GM19463 (cell line): ENCODE measurements around the gene HUS1.
"Not testable (repeated sequence)": the region's sequence is repeated elsewhere in the genome, so short reads cannot be mapped to it uniquely, and the experiment has no call there.

Experiments
- ATAC-seq: cut with Tn5 transposase; IDR thresholded peaks from one replicate; pipeline ENCODE4 v1.9.1; 2021; ENCODE audit warnings: mild to moderate bottlenecking, moderate library complexity; ENCODE audit not compliant: unreplicated experiment

HUS1 gene

DNA sequence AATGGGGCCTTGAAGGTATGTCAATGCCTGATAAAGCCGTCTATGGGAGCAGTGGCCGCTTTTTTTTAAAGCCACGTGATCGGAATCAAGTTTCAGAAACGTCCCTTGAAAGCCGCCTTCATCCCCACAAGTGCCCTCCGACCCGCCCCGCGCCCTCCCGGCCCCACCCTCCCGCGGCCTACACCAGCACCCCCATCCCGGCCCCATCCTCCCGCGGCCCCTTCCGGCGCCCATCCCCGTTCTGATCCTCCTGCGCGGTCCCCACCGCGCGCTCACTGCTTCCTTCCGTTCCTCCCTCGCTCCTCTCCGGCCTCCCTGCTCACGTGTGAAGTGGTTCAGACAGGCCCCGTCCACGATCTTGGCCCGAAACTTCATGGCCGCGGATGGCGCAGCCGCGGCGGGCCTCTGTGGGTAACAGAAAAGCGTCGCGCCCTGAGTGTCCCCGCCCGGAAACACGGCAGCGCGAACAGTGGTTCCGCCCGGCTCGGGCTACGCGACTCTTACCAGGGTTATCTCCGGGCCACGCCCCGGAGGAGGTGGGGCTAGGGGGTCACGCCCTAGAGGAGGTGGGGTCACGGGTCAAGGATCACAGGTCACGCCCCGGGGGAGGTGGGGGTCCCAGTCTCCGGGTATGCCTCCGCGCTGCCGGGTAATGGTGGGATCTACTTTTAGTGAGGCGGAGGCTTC lies at the start of gene HUS1:
HUS1 (minus strand) TSS at position 471 of the 687 bp plus-strand sequence; CDS start at position 375, 96 bp downstream.
- peak; percentile 99 for ATAC-seq

DNA sequence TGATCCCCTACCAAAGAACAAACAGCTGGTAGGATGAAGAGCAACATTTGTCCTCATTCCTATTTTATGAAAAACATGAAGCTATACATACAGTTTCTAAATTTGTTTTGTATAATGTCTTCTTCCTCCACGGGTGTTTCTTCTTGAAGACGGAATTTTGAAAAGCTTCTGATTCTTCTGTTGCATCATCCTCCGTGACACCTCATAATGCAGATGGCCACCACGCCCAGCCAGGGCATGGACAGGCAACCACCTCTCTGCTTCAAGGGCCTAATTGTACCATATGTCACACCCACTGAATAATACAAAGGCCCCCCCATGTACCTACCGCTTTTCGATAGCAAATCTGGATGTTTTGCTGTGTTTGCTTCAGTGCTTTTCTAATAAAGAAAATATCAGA lies 49.5 kb upstream of the HUS1 start, which contains the start of gene SUN3:
SUN3 (minus strand) TSS at position 170 of the 400 bp plus-strand sequence; CDS start at position 1, 169 bp downstream.
- no peak for ATAC-seq

DNA sequence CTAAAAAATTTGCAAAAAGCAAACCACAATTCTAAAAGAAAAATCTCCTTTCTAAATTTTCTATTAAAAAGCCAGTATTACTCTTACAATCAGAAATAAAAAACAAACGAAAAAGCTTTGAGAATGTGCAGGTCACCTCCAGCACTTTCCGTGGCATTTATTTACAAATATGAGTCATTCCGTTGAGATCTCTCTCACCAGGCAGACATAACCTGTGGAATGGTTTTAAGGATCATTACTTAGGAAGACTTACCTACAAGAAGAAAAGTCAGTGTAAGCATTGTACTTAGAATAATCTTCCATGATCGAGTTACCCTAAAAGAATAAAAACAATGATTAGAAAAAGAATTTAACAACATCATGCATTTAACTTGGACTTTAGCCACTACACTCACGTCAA lies 46.2 kb upstream of the HUS1 start:
- no peak for ATAC-seq

DNA sequence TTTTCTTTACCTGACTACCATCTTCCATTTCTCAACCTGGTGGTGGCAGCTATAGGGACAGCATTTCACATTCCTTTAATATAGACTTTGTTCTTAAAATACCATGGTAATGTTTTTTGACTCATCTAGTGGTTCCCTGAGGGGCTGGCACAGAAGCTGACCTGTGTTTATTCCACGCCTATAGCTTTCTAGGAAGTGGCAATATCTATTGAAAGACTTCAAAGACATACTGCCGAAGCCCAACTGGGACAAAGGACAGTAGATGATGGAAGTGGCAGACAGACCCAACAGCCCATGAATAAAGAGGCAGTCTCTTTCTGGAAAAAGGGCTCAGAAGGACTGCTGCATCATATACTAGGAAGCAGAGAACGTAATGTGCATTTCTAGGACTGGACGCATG lies 38.3 kb upstream of the HUS1 start:
- ATAC-seq: no peak

DNA sequence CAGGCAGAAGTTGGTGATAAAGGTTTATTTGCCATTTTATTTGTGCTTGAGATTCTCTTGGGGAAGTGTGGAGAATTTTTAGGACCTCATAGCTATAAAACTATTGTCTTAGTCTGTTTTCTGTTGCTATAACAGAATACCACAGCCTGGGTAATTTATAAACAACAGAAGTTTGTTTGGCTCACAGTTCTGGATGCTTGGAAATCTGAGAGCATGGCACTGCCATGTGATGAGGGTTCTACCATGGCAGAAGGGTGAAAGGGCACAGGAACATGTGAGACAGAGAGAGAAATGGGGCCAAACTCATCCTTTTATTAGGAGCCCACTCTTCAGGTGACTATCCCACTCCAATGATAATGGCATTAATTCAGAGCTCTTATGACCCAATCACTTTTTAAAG lies 37.2 kb upstream of the HUS1 start:
- no peak for ATAC-seq

DNA sequence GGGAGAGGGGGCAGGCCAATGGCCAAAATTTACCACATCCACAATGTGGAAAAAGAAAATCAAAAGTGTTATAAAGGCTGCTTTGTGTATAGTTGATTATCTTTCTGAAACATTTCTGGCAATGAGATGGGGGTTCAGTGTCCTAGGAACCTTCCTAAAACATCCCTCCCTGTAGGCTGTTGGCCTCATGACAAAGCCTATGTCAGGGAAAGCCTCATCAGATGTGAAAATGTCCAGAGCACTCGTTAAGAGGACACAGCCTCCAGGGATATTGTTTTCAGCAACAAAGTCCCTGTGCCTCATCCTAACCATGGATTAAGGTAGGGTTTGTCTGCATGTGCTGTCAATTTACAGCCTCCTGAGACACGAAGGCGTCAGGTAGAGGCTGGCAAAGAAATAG lies 32.5 kb upstream of the HUS1 start:
- ATAC-seq: no peak

DNA sequence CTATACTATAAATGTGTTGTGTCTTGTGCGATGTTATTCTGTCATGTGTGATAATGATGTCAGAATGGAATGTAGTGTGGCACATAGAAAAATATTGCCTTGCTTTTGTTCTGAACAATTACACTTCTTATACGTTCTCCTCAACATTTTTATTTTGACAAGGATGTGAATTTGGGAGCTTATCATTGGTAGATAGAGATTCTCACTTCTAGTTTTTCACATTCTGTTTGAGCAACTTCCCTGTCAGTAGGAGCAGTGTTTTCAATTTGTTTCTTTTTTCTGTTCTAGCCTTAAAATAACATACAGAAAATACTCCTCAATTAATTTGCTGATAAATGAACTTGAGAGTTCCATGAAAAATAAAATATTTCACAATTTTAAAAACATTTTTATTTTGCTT lies 31.9 kb upstream of the HUS1 start:
- no peak for ATAC-seq

DNA sequence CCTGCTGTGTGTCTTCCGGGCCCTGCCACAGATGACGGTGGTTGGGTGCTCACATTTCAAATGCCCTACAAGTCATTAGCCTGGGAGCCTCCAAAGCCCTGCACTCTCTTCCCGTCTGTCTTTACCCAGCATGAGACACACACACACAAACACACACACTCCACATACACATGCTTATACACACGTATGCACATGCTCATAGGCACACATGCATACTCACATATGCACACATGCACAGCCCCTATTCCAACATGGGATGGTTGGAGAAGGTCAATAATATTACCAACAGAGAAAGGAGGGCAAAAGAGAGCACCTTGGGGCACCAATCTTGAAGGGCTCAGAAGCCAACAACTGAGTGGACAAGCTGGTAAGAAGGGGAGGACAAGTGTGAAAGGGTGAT lies 30.5 kb upstream of the HUS1 start:
- no peak for ATAC-seq

DNA sequence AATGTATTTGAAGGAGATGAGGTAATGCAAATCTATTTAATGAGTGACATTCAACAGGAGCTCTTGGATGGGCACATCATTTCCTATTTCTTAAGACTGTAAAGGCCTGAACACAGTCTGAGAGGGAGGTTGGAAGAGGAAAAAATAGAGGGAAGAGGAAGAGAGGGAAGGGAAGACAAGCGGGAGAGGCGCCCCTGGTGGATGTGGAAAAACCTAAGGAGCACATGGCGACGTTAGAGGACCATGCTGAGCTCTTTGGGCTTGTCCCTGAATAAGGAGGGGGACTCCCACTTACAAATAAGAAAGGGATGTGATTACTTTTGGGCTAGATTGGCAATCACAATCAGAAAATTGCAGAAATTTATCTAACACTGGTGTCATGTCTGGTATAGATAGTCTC lies 29.8 kb upstream of the HUS1 start:
- ATAC-seq: no peak

DNA sequence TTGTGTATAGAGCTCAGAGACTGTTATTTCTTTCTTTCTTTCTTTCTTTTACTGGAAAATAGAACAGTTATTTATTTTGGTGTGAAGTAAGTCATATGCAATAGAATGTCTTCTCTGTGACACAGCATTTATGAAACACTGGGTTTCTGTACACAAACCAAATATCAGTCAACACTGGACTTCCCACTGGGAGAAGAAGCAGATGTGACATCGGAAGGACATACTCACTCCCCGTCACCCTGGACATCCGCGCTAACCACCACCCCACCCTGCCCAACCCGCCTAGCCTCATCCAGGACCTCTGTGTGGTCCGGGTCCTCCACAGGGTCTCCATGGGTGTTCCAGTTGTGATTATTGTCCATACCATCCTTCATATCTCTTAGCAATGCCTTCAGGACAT lies 27.5 kb upstream of the HUS1 start:
- no peak for ATAC-seq

DNA sequence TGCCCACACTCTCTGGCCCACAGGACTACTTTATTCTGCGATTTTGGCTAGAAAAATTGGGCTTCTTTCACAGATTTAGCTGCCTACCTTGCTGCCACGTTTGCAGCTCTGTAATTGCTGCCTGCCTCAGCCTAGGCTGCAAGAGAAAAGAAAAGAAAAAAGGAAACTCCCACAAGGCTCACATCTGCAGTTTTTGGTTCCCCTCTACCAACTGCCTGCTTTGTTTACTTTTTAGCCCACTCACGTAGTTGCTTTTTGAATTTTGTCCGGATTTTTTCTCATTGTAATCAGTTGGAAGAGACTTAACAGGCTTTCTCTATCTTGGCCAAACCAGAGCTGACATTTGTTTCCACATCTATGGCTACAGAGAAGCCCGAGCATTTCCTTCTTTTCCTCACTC lies 25.2 kb upstream of the HUS1 start:
- ATAC-seq: peak; percentile 65

DNA sequence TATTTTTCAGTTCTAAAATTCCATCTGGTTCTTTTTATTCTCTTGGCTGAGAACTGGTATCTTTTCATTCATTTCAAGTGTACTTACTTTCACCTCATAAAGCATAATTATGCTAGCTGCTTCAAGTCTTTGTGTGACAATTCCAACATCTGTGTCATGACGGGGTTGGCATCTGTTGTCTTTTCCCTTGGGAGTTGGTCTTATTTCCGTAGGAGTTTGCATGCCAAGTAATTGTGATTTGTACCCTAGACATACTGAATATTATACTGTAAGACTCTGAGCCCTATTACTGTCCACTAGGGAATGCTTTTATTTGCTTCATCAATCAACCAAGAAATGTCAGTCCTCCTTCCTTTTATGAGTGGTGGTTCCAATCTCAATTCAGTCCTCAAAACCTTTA lies 24.6 kb upstream of the HUS1 start:
- peak; percentile 6 for ATAC-seq

DNA sequence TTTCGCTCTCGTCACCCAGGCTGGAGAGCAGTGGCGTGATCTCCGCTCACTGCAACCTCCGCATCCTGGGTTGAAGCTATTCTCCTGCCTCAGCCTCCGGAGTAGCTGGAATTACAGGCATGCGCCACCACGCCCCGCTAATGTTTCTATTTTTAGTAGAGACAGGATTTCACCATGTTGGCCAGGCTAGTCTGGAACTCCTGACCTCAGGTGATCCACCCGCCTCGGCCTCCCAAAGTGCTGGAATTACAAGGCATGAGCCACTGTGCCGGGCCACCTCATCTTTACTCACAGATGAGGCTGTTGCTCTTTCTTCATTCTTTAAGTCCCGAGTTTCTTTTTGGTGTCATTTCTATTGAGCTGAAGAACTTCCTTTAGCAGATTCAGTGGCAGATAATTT lies 20.7 kb upstream of the HUS1 start:
- not testable (repeated sequence) for ATAC-seq

DNA sequence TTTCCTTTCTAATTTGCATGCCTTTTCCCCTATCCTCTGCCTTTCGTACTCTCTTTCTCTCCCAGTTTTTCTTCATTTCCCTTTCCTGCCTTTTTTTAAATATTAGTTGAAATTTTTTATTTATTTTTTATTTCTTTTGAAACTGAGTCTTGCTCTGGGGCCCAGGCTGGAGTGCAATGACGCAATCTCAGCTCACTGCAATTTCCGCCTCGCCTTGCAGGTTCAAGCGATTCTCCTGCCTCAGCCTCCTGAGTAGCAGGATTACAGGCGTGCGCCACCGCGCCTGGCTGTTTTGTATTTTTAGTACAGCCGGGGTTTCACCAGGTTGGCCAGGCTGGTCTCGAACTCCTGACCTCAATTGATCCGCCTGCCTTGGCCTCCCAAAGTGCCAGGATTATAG lies 20.0 kb upstream of the HUS1 start:
- no peak for ATAC-seq

DNA sequence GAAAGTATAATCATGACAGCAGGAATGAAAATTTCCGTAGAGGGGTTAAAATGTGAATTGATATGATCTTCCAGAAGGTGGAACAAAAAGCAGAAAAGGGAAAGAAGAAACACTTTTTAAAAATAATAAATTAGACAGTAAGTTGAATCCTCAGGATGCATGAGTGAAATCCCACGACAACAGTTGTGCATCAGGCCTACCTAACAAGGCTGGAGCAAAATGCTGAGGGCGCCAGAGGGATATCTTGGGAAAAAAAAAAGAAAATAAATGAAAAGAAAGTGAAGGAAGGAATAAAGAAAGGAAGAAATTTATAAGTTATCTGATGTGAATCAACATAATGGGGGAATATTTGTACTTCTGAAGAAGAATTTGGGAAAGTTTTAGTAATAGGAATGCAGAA lies 13.0 kb upstream of the HUS1 start:
- no peak for ATAC-seq

DNA sequence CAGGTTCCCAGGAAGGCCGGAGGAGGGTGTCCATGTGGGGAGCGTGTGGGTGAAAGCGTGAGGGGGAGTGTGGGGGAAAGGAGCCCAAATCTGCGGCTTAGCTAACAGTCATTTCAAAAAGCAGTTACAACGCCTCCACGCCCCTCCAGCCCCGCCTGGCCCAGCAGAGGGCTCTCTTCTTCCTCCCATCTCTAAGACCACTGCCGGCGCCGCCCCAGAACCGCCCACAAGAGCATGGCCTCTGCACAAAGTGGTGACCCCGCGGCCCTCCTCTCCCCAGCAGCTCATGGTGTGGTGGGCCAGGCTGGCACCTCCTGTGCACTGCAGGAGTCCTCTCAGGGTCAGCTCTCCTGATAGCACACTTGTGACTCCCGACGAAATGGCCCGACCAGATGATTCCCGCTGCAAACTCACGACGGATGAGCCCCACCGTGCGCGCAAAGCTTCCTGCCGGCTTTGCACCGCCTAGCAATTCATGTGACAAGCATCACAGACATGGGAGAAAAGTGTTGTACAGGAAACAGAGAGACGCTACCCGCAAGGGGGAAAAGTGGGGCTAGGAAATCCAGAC lies 12.4 kb upstream of the HUS1 start:
- ATAC-seq: peak; percentile 97

DNA sequence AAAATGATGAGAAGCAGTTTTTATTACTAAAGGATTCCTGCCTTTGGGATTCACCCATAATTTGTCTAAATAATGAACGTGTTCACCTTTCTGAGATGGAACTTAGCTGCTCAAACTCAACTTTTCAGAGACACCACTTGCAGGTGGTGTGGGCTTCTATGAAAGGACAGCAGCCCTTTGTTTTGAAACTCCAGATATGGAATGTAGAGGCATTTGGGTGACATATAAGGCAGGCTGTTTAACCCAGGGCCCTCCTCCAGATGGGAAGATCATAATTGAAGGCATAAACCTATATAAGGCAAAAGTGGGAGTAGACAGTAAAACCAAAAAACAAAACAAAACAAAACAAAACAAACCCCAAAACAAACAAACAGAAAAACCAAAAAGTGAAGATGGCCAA lies 11.9 kb upstream of the HUS1 start:
- ATAC-seq: no peak

DNA sequence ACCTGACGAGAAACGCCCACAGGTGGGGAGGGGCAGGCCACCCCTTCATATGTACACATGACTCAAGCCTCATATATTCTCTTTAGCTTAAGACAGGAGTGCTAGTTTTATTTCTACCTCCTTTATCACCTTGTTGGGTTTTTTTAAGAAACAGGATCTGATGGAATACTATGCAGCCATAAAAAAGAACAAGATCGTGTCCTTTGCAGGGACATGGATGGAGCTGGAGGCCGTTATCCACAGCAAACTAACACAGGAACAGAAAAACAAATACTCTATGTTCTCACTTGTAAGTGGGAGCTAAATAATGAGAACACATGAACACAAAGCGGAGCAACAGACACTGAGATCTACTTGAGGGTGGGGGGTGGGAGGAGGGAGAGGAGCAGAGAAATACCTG lies 11.2 kb upstream of the HUS1 start:
- ATAC-seq: no peak

DNA sequence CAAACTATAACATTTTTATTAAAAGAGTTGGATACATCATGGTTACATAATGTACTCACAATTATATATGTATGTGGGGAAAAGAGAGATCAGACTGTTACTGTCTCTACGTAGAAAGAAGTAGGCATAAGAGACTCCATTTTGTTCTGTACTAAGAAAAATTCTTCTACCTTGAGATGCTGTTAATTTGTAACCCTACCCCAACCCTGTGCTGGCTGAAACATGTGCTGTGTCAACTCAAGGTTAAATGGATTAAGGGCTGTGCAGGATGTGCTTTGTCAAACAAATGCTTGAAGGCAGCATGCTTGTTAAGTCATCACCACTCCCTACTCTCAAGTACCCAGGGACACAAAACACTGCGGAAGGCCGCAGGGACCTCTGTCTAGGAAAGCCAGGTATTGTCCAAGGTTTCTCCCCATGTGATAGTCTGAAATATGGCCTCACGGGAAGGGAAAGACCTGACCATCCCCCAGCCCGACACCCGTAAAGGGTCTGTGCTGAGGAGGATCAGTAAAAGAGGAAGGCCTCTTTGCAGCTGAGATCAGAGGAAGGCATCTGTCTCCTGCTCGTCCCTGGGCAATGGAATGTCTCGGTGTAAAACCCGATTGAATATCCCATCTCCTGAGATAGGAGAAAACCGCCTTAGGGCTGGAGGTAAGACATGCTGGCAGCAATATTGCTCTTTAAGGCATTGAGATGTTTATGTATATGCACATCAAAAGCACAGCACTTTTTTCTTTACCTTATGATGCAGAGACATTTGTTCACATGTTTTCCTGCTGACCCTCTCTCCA lies 10.4 kb upstream of the HUS1 start:
- not testable (repeated sequence) for ATAC-seq

DNA sequence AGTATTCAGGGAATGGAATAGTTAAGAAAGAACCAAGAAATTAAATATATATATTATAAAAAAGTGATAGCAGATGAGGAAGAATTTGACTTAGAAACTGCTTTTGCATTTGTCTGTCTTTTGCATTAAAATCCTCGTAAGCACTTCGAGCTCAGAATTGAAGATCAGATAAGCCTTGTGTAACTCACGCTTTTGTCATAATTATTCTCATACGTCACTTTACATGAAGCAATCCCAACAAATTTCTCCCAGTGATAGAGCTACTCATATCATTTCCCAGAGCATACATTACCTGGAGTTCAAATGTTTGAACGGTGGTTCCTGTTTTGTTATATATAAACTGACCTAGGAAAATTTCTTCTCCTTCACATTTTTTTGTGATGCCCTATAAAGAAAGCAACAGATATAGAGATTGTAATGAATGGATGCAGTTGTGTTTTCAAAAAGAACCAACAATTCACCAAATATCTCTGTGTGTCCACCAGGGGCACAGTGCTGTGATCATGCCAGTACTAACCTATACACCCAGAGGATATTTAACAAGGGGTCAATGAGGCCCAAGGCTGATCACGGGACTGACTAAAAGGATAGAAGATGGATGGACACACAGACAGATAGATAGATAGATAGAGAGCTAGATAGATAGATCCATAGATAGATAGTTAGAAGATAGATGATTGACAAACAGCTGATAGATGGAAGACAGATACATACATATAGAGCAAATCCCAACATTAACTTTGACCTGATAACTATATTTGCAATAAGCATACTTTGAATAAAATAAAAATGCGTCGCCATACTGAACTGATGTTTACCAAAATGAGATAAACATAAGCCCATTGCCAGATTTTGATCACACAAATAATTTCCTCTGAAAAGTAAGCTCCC lies 9.3 kb upstream of the HUS1 start:
- ATAC-seq: no peak

DNA sequence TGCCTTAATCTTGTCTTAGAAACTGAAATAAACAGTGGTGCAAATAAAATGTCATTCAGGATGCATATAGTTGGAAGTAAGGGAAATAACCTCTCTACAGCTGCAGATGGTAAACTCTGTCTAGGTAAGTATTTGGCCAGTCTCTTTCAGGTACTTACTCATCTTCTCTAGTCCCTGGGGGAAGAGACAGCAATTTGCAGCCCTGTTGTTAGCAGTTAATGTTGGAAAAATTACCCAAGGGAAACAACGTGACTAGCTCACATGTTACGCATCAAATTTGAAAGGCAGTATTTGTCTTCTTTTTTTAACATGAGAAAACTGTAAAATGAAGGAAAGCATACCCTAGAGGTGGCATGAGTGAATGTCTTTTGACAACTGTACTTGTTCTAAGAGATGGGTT lies 3.2 kb upstream of the HUS1 start:
- ATAC-seq: no peak
